HUES6 (cell line): Measurements from ENCODE around the gene LUC7L3.

ENCODE experiments used
- H3K27ac ChIP-seq: 2 replicates; pipeline ENCODE4 v1.7.0; 2013; ENCODE audit warnings: low read depth, mild to moderate bottlenecking, low read length, inconsistent platforms
- H3K27me3 ChIP-seq: 2 replicates; pipeline ENCODE4 v1.6.1; 2013; ENCODE audit warnings: low read length; ENCODE audit not compliant: control insufficient read depth, insufficient read depth
- H3K36me3 ChIP-seq: 2 replicates; pipeline ENCODE4 v1.6.1; 2013; ENCODE audit warnings: low read length; ENCODE audit not compliant: control insufficient read depth, insufficient read depth
- H3K4me1 ChIP-seq: 2 replicates; pipeline ENCODE4 v1.6.1; 2013; ENCODE audit warnings: low read length; ENCODE audit not compliant: control insufficient read depth, insufficient read depth
- H3K4me3 ChIP-seq: 2 replicates; pipeline ENCODE4 v1.5.1; 2013; ENCODE audit warnings: low read depth, low read length
- H3K9ac ChIP-seq: one replicate; pipeline ENCODE4 v1.6.1; 2013; ENCODE audit warnings: mild to moderate bottlenecking, low read length
- H3K9me3 ChIP-seq: 2 replicates; pipeline ENCODE4 v1.6.1; 2013; ENCODE audit warnings: low read depth, low read length; ENCODE audit not compliant: control insufficient read depth, insufficient read depth

The LUC7L3 gene

DNA sequence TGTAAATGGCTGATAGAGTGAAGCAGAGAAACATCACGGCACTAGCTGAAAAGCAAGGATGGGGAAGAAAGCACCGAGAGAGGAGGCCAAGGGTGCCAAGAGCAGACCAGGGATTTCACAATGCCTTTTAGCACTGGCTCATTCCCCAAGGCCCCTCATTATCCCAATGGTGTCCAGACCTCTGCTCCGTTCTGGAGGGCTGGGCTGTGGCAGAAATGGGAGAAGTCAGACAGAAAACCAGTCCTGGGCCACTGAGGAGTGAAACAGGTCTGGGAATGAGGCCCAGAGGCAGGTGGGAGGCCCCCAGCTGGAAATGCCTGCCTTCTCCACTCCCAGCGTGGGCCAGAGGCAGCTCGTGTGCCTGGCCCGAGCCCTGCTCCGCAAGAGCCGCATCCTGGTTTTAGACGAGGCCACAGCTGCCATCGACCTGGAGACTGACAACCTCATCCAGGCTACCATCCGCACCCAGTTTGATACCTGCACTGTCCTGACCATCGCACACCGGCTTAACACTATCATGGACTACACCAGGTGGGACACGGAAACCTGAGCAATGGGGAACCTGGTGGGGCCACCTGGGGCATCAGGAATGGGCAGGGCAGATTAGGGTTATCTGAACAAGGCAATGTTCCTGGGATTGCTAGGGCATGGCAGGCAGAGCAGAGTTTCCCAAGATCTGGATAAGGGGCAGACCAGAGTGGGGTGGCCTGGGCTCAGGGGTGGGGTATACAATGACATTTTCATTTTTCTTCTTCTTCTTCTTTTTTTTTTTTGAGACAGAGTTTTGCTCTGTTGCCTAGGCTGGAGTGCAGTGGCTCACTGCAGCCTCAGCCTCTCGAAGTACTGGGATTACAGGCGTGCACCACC, 32.0 kb upstream of the LUC7L3 start:
- no peaks in the 10 kb centered on the region for H3K9me3 ChIP-seq
- H3K4me3 ChIP-seq: no peak overlapping the region
- H3K27ac ChIP-seq: no peak overlapping the region
- no peak overlapping the region for H3K9ac ChIP-seq
- no peaks in the 10 kb centered on the region for H3K27me3 ChIP-seq
- H3K4me1 ChIP-seq: peaks cover 43% of the 10 kb centered on the region
- peaks cover 5% of the 10 kb centered on the region; the same call in 1 of the 2 replicates for H3K36me3 ChIP-seq

DNA sequence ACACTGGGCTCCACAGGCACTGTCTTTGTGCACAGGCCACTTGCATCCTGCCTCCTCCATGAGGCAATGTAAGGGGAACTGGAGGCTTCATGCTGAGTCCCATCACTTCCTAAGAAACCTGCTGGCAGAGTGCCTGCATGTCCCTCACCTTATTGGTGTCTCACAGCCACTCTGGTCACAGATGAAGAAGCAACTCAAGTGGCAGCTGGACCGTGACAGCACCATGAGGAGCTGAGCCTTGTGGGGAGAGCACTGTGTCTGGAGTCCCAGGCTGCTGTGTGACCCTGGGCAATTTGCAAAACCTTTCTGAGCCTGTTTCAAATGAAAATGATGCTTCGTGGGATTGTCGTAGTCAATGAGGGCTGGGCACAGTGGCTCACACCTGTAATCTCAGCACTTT, 31.2 kb upstream of the LUC7L3 start:
- Histone ChIP-seq H3K4me3 (no peak overlapping the region), H3K27me3 (no peaks in the 10 kb centered on the region), H3K27ac (no peak overlapping the region), H3K9me3 (no peaks in the 10 kb centered on the region), H3K4me1 (peaks cover 43% of the 10 kb centered on the region), H3K9ac (no peak overlapping the region), H3K36me3 (peaks cover 13% of the 10 kb centered on the region)

DNA sequence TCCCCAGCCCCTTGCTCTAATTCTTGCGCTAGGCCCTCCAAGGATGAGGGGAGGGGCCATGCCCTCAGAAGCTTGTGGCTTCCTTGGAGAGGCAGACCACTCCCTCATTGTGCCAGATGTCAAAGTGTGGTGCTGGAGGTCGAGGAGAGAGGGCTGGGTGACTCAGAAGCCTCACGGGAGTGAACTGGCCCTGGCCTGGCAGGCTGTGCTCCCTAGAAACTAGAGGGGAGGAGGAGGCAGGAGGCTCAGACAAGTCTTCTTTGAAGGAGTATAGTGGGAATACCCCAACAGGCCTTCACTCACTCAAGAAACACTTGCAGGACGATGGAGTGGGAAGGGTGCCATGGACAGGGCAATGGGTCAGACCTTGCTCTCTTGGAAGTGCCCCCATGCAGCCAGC, 30.2 kb upstream of the LUC7L3 start:
- H3K27ac ChIP-seq: no peak overlapping the region

DNA sequence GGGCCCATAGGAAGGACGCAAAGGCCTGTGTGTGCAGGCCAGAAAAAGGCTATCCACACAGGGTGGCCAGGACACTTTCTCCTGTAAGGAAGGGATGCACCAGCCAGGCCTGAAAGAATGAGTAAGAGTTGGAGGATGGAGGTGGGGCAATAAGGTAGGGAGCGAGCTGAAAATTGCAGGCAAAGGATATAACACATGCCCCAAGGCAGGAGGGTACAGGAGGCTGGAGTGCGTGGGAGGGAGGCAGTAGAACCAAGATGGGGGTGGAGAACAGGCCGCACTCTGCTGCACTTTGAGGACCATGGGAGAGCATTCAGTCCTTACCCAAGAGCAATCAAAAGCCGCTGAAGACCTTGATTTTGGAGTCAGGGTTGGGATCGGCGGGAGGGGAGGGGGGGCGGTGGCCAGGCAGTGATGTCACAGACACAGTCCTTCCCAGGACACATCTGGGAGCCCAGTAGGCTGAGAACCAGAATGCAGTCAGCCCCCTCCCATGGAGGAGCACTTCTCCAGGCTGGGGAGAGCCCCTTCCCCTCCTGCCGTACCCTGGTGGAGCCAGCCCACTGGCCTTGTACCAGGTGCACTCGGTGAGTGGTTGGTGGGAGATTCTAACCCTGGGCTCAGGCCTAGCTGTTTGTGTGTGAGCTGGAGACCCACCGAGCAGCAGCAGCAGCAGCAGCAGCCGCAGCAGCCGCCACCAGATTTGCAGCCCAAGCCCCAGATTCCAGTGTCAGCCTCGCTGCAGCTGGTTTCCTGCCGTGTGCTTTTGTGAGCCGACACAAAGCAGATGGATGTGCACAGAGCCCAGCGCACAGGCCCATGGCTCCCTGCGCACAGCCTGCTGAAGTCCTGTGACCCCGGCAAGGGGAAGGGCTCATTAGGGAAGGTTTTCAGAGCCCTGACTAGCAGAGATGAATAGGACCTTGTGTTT, 29.2 kb upstream of the LUC7L3 start:
- H3K27me3 ChIP-seq: no peaks in the 10 kb centered on the region
- H3K9ac ChIP-seq: no peak overlapping the region
- H3K4me3 ChIP-seq: no peak overlapping the region
- H3K9me3 ChIP-seq: no peaks in the 10 kb centered on the region
- peaks cover 28% of the 10 kb centered on the region for H3K36me3 ChIP-seq
- peaks cover 34% of the 10 kb centered on the region for H3K4me1 ChIP-seq
- H3K27ac ChIP-seq: no peak overlapping the region

More for the DNA sequence above, 30.2 kb upstream of the LUC7L3 start:
- Histone ChIP-seq H3K27me3 (no peaks in the 10 kb centered on the region), H3K4me1 (peaks cover 42% of the 10 kb centered on the region), H3K36me3 (peaks cover 19% of the 10 kb centered on the region), H3K9ac (no peak overlapping the region), H3K9me3 (no peaks in the 10 kb centered on the region), H3K4me3 (no peak overlapping the region)

DNA sequence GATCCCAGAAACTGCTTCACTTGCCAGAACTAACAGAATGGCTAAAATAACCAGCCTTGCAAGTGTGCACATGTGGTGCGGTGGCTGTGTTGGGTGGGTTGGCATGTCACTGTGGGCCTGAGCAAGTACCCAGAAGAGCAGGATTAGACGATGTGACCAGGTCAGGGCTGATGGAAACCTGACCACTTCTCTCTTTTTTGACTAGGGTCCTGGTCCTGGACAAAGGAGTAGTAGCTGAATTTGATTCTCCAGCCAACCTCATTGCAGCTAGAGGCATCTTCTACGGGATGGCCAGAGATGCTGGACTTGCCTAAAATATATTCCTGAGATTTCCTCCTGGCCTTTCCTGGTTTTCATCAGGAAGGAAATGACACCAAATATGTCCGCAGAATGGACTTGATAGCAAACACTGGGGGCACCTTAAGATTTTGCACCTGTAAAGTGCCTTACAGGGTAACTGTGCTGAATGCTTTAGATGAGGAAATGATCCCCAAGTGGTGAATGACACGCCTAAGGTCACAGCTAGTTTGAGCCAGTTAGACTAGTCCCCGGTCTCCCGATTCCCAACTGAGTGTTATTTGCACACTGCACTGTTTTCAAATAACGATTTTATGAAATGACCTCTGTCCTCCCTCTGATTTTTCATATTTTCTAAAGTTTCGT, 28.4 kb upstream of the LUC7L3 start:
- Histone ChIP-seq H3K36me3 (peaks cover 36% of the 10 kb centered on the region), H3K4me1 (peaks cover 33% of the 10 kb centered on the region), H3K9me3 (no peaks in the 10 kb centered on the region), H3K4me3 (no peak overlapping the region), H3K27me3 (no peaks in the 10 kb centered on the region), H3K9ac (no peak overlapping the region), H3K27ac (no peak overlapping the region)

DNA sequence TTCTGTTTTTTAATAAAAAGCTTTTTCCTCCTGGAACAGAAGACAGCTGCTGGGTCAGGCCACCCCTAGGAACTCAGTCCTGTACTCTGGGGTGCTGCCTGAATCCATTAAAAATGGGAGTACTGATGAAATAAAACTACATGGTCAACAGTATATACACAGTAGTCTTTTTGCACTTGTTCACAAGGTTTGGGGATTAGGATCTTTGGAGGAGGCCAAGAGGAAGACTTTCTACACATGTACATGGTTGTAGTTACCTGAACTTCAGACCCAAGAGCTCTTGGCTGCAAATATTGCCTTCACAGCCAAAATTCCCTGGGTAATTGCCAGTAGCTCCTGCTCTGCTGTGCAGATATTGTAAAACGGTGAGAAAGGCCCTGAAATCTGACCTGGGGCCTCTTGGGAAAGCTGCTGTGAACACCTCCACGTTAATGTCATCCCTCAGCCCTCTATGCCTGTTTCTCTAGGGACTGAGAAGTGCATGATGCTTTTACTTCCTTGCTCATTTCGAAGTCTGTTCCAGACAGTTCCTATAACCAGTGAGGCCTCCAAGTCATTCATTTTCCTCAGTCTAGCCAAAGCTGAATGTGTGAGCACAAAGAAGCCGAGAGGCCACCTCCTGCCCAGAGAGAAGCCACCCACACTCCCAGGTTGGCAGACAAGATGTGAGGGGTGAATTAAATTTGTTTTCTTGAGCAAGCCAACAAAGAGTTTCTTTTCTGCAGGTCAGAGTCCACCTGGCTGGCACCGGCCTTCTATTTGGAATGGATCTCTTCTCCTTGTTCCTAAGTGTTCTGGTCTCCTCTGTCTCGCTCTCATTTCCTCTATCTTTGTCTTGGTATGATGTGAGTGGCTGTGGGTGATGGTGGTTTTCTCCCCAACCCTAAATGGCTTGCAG, 27.6 kb upstream of the LUC7L3 start:
- H3K9me3 ChIP-seq: no peaks in the 10 kb centered on the region
- peaks cover 26% of the 10 kb centered on the region for H3K4me1 ChIP-seq
- no peaks in the 10 kb centered on the region for H3K27me3 ChIP-seq
- H3K27ac ChIP-seq: no peak overlapping the region
- H3K4me3 ChIP-seq: no peak overlapping the region
- H3K36me3 ChIP-seq: peaks cover 44% of the 10 kb centered on the region
- H3K9ac ChIP-seq: no peak overlapping the region

DNA sequence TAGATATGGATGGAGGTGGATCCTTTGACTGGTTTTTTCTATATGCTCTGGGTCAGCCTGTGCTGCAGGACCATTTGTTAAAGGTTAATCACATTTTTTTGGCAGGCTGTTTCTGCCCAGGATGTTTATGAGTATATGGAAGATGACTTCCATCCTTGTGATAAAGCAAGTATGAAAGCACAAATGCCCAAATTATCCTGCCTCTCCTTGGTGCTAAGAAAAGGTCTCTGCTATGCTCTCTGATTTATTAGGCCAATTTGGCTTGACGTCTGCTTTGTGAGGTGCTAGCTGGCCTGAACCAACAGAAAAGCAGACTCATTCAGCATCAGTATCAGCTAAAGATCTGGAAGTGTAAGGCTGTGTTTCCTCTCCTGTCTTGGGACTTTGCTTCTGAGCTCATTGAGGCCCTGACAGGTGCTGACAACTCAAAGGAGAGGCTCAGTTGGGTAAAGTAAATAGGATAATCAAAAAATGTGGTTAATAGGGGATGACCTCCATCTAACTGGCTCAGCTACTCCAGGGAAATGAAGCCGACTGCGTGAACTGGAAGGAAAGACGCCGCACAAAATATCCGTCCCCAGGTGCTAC, 26.9 kb upstream of the LUC7L3 start:
- Histone ChIP-seq H3K4me3 (no peak overlapping the region), H3K36me3 (peaks cover 51% of the 10 kb centered on the region), H3K9me3 (no peaks in the 10 kb centered on the region), H3K9ac (no peak overlapping the region), H3K4me1 (peaks cover 22% of the 10 kb centered on the region), H3K27ac (no peak overlapping the region), H3K27me3 (no peaks in the 10 kb centered on the region)

DNA sequence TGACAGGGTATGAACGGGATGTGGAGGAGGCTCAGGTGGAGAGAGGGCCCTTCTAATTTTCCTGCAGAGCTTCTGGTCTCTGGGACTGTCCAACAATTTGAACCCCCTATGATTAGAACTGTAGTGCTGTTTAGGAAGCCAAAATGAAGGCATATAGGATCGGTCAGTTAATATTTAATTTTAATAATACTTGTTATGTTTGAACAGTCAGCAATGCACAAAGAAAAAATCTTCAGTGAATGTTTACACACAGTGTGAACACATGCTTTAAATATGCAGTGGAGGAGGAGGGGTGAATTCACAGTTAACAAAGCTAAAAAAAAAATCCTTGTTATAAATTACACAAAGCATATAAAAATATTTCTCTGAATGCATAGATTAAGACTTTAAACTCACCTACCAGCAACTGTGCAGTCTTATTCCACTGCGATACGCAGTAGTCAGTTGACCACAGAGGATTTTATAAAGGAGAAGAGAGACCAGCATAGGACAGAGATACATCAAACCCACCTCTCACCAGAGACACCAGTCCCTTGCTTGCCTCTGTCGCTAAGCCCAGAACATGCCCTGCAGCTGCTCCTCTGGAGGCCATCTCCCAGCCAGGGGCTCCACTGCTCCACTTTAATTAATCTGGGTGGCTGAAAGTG, 26.2 kb upstream of the LUC7L3 start:
- H3K27ac ChIP-seq: no peak overlapping the region
- H3K9ac ChIP-seq: no peak overlapping the region
- H3K4me3 ChIP-seq: no peak overlapping the region
- H3K4me1 ChIP-seq: peaks cover 22% of the 10 kb centered on the region
- H3K9me3 ChIP-seq: no peaks in the 10 kb centered on the region
- no peaks in the 10 kb centered on the region for H3K27me3 ChIP-seq
- H3K36me3 ChIP-seq: peaks cover 58% of the 10 kb centered on the region

DNA sequence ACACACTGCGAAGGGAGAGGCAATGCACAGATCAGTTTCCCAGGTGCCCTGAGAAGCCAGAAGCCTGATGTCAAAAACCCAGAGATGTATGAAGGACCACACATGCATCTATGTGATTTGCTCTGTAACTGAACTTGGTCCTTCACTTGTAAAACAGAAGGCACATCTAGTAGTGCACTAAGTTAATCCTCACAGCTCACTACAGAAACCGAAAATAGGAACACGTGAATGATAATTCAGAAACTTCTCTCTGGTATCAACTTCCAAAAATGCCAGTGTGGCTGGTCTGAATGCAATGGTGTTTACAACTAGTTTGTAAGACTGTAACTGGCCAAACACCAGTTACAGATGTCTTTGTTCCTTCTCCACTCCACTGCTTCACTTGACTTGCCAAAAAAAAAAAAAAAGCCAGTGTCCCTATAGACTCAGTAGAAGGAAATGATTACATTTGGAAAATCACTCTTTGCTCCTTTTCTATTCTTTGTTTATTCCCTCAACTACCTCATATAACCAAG, 23.0 kb upstream of the LUC7L3 start:
- H3K4me1 ChIP-seq: no peaks in the 10 kb centered on the region
- peaks cover 88% of the 10 kb centered on the region for H3K36me3 ChIP-seq
- no peak overlapping the region for H3K9ac ChIP-seq
- H3K27me3 ChIP-seq: no peaks in the 10 kb centered on the region
- no peak overlapping the region for H3K27ac ChIP-seq
- H3K9me3 ChIP-seq: no peaks in the 10 kb centered on the region
- H3K4me3 ChIP-seq: no peak overlapping the region
